ENCODE data around the gene PTPN4.

Gene PTPN4

DNA sequence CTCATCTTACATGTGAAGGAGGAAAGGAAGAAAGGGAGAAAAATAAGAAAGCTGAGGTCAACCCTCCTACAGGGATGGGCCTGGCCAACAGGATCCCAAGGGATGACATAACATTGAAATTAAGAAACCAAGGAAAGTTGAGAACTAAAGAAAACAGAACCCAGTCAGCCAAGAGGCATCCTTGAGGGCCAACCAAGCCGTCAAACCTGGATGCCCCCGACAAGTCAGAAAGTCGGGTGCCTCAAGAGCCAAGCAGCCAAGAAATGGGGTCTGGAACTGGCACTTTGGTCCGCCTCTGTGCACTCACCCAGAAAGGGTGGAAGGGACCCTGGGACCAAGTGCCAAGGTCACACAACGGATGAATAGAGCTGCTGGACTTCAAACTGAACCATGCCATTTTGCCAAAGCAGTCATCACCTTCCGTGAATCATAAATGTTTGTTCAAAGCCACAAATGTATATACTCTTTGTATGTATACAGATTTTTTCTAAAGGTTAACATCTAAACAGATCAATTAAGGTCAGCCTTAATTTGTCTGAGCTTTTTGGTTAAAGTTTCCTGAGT, 27.0 kb upstream of the PTPN4 start:
- DNase-seq: no peak

DNA sequence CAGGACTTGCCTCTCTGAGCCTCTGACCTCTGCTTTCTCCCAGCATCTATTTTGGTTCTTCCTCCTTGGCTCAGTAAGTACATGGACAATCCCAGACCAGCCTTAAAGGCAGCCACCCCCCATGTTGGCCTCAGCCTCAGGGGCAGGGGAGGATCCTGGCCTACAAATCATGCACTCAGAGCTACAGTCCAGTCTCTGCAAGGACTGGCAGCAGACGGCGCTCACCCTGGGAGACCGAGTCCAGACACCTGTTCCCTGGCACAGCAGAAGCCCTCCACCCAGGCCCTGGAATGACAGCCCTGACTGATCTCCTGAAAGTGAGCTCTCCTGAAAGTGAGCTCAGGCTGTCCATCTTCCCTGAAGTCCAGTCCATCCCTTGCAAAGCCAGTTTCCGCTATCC, 25.7 kb upstream of the PTPN4 start:
- no peak for DNase-seq

DNA sequence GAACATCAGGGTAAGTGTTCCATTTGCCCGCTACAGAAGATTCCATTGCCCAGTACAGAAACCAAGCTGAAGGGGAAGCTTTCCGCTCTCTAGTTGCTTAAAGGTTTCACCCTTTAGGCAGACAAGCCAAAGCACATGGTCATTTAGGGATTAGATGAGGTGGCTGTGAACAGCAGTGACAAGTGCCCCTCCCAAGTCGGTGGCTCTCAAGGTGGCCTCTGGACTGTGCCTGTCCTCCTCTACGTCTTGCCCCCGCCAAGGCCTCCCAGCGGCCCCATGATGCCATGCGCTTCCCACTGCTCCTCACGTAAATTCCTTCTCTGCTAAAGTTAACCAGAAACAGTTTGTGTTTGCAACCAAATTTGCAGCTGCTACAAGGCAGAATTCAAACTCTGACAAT, 24.2 kb upstream of the PTPN4 start:
- no peak for DNase-seq

DNA sequence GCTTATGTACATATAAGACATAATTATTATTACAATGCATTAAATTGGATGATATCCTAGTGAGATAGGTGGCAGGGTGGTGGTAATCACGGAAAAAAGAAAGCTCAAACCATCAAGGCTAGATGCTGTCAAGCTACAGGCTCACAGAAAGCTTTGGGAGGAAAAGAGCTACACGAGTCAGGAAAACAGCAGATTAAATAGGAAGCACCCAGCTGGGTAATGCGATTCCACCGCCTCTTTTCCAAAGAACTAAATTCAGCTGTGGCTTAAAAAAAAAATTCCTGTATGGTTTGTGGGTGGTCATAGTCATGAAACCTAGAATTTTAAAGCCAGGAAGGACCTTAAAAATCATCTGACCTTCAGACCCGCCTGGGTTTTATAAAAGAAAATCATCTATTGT, 23.7 kb upstream of the PTPN4 start:
- DNase-seq: no peak

DNA sequence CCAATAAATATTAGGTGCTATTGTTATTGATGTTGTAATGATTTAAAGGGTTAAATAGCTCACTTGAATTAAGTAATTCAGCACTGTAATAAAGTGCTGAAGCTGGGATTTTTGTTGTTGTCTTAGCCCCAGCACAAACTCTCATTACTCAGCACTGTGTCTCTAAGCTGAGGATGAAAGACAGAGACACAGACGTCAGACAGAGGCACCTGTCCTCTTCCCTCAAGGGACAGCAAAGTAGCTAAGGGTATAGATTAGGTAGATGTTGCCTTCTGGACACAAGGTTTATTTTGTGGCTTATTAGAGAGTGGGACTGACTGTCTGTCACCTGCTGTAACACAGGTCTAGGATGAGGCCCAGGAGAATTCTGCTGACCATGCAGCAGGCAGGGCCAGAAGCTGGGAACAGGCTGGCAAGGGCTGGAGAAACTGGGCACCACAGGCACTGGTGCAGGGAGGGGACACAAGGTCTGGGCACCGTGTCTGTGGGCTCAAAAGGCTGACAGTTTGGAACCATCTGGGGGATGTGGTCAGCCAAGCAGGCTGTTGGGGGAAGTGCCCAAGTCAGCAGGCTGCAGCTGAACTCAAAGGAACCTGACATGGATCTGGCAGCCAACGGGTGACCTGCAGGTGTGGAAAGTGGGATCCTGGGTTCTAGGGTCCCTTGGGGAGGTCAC, 20.0 kb upstream of the PTPN4 start:
- no peak for DNase-seq

DNA sequence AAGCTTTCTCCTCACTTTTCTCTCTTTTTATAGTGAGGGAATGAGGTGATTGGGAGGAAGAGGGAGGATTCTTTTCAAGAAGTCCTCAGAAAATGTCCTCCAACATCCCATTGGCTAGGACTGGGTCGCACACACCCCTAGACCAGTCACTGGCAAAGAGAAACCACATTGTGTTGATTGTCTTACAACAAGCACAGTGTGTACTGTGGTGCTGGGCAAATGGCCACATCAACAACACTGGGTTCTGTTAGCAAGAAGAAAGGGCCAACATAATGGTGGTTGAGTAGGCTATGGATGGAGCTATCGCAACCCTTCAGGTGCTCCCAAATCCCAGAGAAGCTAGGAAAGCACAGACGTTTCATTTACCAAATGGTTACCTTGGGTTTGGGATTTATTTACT, 18.7 kb upstream of the PTPN4 start:
- no peak for DNase-seq

DNA sequence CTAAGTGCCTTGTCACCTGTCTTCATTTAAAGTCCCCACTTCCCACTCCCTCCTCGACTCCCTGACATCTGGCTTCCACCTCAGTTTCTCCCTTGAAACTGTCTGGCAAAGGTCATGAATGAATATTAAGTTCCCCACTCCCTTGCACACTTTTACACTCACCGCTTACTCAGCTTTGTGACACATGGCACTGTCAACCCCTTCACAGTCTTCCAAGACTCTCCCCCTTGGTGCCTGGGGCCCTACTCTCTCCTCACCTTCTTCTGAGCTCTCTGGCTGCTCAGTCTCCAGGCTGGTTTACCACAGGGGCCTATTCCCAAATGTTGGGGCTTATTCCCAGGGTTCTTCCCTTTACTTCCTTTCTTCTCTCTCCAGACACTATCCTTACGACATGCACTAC, 17.9 kb upstream of the PTPN4 start:
- no peak for DNase-seq

DNA sequence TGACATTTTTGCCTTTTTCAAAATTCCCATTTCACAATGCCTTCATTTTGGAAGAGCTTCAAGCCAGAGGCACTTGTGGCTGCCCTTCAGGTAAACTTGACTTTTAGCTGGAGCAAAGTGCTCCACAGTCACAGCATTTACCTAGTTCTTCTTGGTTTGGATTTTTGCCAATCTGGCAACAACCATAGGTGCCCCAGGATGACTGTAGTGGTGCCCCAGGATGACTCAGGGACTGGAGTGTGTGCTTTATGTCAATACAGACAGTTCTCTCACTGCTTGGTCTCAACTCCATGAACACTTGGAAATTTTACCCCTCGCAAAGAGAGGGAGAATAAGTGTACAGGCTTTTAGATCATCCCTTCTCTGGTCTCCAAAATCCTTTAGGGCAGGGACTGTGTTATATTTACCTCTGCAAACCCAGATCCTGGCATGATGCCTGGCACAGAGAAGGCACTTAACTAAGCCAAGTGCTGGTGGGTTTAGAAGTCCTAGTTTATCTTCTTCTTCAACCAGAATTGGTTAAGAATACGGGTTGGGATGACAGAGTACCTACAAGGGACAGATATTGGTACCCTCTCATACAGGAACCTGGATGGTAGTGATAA, 15.3 kb upstream of the PTPN4 start:
- DNase-seq: peak; percentile 19

DNA sequence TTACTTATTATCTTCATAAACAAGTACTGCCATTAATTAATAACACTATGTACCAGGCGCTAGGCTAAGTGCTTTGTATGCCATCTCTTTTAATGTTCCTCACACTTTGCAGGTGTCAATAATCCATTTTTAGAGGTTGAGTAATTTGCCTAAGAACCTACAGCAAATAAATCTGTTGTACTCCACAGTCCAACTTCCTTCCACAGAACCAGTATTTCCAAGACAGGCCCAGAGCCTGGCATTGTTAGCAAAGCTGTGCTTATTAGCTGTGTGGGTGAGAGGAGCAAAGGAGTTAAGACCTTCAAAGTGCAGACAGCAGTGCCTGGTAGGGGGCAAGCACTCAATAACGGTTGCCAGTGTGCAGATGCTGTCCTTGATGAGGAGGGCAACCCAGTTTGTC, 14.2 kb upstream of the PTPN4 start:
- no peak for DNase-seq

DNA sequence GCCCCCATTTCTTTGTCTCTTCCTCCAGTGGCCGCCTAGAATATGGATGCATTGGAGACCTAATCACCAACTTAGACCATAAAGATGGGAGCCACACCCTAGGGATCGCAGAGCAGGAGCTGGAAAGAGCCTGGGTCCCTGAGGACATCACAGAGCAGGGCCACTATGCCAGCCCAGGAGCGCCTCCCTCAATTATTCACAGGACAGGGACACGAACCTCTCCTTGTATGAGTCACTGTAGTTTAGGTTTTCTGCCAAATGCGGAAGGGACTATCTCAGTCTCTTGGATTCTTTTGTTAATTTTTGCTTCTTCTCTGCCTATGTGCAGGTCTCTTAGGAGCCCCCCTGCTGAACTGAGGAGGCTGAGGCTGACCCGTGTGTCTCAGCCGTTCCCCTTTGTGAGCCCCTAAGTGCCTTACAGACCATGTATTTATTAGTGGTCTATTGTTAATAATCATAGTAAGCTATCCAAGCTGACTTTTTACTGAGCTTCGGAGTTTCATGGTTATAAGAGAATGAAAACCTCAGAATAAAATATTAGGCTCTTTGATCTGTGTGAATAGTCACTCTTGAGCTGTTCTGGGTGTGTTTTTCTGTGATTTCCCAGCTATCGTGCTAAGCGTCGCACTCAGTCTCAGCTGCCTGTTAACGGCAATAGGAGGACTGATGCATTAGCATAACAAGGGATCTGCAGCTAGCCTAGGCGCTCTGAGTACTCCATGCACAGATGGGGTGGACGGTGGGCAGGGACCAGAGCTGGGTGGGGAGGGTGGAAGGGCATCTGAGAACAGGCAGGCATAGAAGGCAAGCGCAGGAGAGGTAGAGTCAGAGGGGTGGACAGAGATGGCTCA, 12.7 kb upstream of the PTPN4 start:
- no peak for DNase-seq

DNA sequence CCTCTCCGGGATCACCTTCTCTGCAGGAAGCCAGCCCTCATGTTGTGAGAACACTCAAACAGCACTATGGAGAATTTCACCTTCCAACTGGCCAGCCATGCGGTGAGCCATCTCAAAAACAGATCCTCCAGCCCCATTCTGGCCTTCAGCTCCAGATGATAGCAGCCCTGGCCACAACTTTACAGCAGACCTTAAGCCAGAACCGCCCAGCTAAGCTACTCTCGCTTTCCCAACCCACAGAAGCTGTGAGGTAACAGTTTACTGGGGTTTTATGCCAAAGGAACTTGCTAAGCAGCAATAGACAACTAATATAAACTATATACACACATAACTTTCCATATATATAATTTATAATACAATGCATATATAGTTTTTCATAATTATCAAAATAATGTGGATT, 11.6 kb upstream of the PTPN4 start:
- DNase-seq: no peak

DNA sequence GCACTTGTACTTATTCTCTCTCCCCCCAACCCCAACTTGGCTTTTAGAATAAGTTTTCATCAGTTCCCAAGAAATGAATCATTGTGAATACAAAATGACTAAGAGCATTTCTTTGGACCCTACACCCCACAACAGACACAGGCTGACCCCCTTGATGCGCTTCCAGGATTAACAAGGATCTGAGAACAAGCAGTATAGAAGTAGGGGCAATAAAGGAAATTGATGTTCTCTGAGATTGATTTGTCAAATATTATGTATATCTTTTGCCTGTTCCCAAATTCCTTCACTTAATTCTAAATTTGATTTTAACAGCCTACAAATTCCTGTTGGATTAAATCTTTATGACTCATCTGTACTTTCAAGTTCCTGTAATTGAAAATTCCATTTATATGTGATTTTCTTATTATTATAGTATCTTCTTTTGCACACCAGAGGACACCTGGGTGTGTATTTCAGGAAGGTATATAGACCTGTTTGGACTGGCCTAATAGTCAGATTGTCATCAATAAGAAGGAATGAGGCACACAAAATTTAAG, 10.2 kb upstream of the PTPN4 start:
- no peak for DNase-seq

DNA sequence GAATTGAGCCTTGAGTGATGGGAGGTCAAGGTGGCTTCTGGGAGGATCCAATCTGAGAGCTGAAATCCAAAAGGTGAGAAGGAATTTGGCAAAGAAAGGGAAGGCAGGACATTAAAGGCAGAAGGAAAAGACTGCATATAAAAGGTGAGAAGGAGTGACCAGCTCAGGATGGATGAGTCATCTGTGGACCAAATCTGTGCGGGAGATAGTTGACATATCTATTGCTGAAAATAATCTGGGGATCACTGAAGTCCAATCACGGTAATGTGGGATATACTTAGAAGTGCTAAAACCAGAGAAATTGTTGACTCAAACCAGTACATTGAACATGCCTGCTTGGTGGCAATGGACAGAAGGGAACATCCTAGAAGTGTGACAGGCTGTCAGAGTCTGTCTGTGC, 8.0 kb upstream of the PTPN4 start:
- DNase-seq: no peak

DNA sequence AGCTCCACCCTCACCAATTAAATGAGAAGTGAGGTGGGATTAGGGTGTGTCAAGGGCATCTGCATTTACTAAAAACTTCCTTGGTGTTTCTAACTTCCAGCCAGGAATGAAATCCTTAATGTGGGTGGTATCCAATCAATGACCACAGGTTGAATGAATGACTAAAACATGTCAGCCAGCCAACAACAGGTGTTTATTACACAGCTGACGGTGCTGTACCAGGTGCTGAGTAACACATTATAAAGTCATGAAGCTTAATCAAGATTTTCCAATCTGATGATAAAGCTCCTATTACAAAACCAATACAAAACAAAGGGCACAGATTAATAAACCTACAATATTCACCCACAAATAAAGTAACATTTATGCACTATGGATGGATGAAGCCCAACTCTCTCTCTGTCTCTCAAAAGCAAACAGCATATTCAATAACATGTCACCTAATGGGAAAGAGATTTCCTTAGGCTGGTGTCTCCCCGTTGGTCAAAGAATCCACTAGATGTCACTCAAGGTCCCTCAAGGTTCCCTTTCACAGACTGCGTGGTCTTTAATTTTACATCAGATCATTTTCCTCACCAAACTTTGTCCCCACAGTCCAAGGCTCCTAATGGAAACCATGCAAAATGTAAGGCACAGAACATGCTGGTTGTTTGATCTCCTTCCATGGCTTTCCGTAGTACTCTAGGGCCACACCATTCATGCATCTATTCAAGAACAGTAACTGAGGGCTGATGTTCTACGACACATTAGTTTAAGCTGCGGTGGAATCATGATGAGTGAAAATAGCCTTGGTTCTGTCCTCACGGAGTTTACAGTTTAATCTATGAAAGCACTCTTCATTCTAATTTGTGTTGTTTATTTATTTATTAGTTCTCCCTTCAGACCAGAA, 6.4 kb upstream of the PTPN4 start:
- DNase-seq: peak; percentile 45

DNA sequence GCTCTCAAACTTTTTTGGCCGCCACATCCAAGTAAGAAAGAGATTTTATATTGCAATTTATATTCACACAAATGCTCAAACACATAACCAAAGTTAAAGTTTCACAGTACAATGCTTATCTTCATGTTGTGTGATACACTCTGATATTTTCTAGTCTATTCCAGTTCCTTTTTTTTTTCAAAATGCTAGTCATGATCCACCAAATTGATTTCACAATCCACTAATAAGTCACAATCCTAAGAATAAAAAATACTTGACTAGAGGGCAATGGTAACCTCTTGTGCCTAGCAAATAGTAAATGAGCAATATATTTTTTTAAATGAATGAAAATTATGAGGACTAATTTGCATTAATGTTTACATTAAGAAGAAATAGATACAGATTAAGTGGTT, 5.8 kb upstream of the PTPN4 start:
- no peak for DNase-seq

DNA sequence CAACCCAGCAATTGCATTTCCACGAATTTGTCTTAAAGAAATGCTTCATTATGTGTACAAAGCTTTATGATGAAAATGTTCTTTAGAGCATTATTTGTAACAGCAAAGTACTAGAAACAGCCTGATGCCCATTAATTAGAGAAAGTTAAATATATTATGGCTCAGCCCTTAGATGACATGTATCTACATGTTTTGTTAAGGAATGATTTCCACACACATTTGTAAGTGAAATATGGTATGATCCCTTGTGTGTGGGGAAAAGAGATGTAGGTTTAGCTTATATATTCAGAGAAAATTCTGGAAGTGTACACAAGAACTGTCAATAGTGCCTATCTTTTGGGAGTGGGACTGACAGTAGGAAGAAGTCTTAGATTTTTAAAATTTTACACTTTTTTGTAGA, 3.8 kb upstream of the PTPN4 start:
- DNase-seq: no peak

DNA sequence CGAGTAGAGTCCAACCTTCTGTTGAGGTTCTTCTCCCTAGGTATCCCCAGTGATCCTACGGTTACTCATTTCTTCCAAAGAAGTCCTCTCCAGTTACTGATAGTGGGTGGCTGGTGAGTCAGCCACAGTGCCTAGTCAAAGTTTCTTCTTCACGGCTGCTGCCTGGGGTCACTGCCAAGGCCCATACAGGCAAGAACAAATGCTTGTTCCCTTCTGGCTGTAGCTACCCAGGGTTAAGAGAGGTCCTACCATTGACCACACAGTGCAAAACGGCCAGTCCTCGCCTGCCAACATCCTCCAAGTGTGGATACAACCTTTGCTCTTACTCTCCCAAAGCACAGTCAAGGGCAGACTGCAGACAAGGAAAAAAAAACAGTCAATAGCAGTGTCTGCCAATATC, 2.9 kb upstream of the PTPN4 start:
- peak; percentile 34 for DNase-seq

DNA sequence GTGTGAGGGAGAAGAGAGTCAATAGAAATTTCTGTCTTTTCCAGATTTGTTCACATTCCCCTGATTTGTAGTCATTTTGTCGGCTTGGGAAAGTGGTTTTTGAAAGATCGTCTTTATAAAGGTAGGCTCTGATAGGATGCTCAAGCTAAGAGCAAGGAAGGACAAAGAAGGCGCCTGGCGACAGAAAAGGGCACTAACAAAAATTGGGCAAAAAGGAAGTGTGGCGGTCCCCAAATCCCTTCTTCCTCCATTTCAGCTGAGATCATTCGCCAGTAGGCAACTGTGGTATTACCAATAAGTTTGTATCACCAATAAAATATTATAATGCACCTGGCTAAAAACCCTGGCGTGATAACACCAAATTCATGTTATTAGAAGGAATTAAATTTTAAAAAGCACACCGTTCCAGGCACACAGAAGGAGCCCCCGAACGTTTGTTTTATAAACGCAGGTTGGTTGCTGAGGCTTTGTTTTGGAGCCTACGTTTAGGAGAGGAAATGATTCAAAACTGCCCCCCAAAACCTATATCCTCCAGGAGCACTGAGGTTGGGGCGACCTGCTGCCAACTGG, 756 bp upstream of the PTPN4 start:
- DNase-seq: no peak

DNA sequence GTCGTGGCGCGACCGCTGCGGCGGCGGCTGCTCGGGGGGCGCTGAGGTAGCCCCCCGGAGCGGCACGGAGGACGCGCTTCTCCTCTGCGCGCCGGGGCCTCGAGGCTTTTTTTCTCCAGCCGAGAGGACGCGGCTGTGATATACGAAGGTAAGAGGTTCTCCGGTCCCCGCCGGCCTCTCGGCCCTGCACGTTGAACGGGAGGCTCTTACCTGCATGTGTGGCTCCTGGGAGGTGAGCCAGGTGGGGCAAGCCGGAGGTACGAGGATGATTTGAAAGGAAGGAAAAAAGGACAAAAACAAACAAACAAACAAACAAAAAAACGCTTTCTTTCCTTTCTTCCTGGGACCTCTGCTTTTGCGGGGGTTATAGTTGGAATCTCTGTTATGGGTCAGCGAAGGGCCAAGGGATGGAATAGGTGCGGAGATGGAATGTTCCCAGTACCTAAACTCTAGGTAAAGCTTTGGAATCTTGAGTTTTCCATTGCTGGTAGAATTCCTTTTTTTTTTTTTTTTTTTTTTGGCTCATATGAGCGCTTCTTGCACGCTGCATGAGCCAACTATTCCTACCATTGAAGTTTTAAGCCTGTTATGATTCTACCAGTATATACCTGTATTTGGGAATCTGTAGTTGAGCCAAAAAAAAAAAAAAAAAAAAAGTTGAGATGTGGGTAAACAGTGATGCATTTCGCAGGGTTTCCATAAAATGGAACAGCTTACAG, 674 bp downstream of the PTPN4 start:
- DNase-seq: no peak

DNA sequence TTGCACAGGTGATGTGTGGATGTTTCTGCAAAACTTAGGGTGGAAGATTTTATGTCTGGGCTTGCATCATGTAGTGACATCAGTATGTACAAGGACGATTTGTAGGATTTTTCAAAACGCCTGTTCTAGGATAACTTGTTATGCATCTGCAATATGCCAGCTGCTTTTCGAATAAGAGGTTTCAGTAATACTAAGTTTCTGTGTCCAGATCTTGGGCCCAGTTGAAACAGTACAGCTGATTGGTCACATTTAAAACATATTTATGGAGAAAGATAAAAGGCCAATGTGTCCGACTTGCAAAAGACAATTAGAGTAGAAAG, 1.2 kb downstream of the PTPN4 start:
- DNase-seq: peak; percentile 16

DNA sequence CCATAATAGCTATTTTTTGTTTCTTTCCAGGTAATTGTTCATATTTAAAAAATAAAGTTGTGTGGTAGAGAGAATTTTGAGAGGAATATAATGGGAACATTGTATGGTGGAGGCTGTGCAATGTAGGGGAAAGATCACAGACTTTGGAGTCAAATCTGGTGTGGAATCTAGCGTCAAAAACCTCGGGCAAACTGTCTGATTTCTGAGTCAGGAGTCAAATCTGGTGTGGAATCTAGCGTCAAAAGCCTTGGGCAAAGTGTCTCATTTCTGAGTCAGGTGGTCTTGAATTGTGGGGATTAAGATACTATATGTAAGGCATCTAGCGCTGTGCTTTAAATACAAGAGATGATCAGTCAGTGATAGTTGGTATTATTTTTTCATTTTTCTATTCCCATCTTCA, 5.1 kb downstream of the PTPN4 start:
- no peak for DNase-seq

Data from activated CD4-positive, alpha-beta T cell treated with anti-CD3 and anti-CD28 coated beads, Interleukin-10, Interleukin-2, amounts not matched to agents 100 ng/mL and 50 ng/mL, durations not matched to agents 16 hours and 8 hours (primary cell).